SK-N-SH treated with all-trans-retinoic acid at 6 μM for 48 hours (cell line): ENCODE measurements around the gene ALPK3.

Experiments
- ARNTL ChIP-seq: fragments of 450-650 bp; formaldehyde crosslinking; IDR thresholded peaks from 2 replicates; pipeline ENCODE4 v1.5.0; 2020; ENCODE audit warnings: low read depth, mild to moderate bottlenecking, moderate library complexity, borderline replicate concordance
- BACH2 ChIP-seq: fragments of 250-450 bp; sonication (Bioruptor Pico); IDR thresholded peaks from 2 replicates; pipeline ENCODE4 v1.9.0; 2021; ENCODE audit warnings: mild to moderate bottlenecking, borderline replicate concordance
- CREB5 ChIP-seq: fragments of 250-450 bp; sonication (Bioruptor Pico); IDR thresholded peaks from 2 replicates; pipeline ENCODE4 v1.5.1; 2020; ENCODE audit warnings: low read depth, mild to moderate bottlenecking, moderate library complexity
- CSDC2 ChIP-seq: fragments of 250-450 bp; sonication (Bioruptor Pico); IDR thresholded peaks from 2 replicates; pipeline ENCODE4 v1.5.0; 2020; ENCODE audit warnings: mild to moderate bottlenecking, moderate library complexity
- PATZ1 ChIP-seq: fragments of 250-450 bp; sonication (Bioruptor Pico); IDR thresholded peaks from 2 replicates; pipeline ENCODE4 v1.8.0; 2020; ENCODE audit warnings: mild to moderate bottlenecking, moderate library complexity, borderline replicate concordance
- PPARA ChIP-seq: fragments of 250-450 bp; sonication (Bioruptor Pico); IDR thresholded peaks from 2 replicates; pipeline ENCODE4 v1.5.0; 2020; ENCODE audit warnings: mild to moderate bottlenecking, borderline replicate concordance
- RARB ChIP-seq: fragments of 250-450 bp; sonication (Bioruptor Pico); IDR thresholded peaks from 2 replicates; pipeline ENCODE4 v1.8.0; 2021; ENCODE audit warnings: mild to moderate bottlenecking, moderate library complexity
- ZFP3 ChIP-seq: fragments of 250-450 bp; sonication (Bioruptor Pico); IDR thresholded peaks from 2 replicates; pipeline ENCODE4 v1.5.0; 2020; ENCODE audit warnings: mild to moderate bottlenecking, moderate library complexity
- ZFP30 ChIP-seq: fragments of 450-650 bp; formaldehyde crosslinking; IDR thresholded peaks from 2 replicates; pipeline ENCODE4 v1.5.0; 2022; ENCODE audit warnings: mild to moderate bottlenecking, moderate library complexity
- TF ChIP-seq, protein P1 (sequence below): fragments of 250-450 bp; sonication (Bioruptor Pico); IDR thresholded peaks from 2 replicates; pipeline ENCODE4 v1.8.0; 2021; ENCODE audit warnings: low read depth, mild to moderate bottlenecking, moderate library complexity, borderline replicate concordance

DNA sequence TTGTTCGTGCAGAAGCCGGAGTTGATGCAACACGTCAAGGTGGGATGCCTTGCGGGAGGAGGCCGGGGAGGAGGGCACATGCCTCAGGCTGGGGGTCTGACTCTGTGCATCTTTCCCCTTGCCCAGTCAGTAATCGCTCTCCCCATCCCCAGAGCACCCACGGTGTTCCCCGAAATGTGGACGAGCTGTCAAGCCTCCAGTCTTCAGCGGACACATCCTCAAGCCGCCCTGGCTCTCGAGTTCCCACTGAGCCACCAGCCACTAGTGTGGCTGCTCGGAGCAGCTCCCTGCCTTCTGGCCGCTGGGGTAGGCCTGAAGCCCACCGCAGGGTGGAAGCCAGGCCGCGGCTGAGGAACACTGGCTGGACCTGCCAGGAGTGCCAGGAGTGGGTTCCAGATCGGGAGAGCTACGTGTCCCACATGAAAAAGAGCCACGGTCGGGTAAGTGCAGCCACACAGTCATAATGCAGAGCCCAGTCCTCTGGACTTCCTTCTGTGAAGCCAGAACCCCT is 18.7 kb upstream of the ALPK3 start:
- TF ChIP-seq ZFP30 (CRISPR knock-in tag) (no peak), CREB5 (CRISPR knock-in tag) (no peak), PATZ1 (CRISPR knock-in tag) (no peak), ZFP3 (no peak), BACH2 (CRISPR knock-in tag) (no peak), PPARA (CRISPR knock-in tag) (no peak), ARNTL (CRISPR knock-in tag) (no peak), RARB (CRISPR knock-in tag) (no peak), CSDC2 (CRISPR knock-in tag) (no peak)
- TF ChIP-seq, protein P1, sequence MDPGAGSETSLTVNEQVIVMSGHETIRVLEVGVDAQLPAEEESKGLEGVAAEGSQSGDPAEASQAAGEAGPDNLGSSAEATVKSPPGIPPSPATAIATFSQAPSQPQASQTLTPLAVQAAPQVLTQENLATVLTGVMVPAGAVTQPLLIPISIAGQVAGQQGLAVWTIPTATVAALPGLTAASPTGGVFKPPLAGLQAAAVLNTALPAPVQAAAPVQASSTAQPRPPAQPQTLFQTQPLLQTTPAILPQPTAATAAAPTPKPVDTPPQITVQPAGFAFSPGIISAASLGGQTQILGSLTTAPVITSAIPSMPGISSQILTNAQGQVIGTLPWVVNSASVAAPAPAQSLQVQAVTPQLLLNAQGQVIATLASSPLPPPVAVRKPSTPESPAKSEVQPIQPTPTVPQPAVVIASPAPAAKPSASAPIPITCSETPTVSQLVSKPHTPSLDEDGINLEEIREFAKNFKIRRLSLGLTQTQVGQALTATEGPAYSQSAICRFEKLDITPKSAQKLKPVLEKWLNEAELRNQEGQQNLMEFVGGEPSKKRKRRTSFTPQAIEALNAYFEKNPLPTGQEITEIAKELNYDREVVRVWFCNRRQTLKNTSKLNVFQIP, result no peak
